Esophagus muscularis mucosa (tissue), 4 donors: ENCODE results near the gene FFAR1. TPM values are rescaled to one million over a fixed set of nuclear protein-coding genes. Genes with fewer than 3 reads are reported as not detected.

Experiments used
- DNase-seq: peaks from one replicate; pipeline ENCODE4 v3.0.0-alpha.2; 2017; ENCODE audit errors: extremely low spot score
- H3K27ac ChIP-seq, 4 donors: fragments of 200-600 bp; sonication (generic); replicated peaks in 1 of 4; 1 replicate in 3 of 4; 2 replicates in 1 of 4; pipeline ENCODE4 v1.5.1; 2016 to 2019; ENCODE audit warnings: mild to moderate bottlenecking in 1 of 4
- H3K27me3 ChIP-seq, 4 donors: fragments of 200-600 bp; sonication (generic); one replicate each; pipeline versions ENCODE4 v1.5.1 to v1.6.0; 2016 to 2019
- H3K36me3 ChIP-seq, 4 donors: fragments of 200-600 bp; sonication (generic); one replicate each; pipeline ENCODE4 v1.5.1; 2016 to 2019
- H3K4me1 ChIP-seq, 4 donors: fragments of 200-600 bp; sonication (generic); one replicate each; pipeline ENCODE4 v1.5.1; 2016 to 2019
- H3K4me3 ChIP-seq, 4 donors: fragments of 200-600 bp; sonication (generic); 1 replicate in 2 of 4; 2 replicates in 2 of 4; pipeline ENCODE4 v1.5.1; 2016 to 2019; ENCODE audit warnings: mild to moderate bottlenecking in 4 of 4, moderate library complexity in 1 of 4
- H3K9me3 ChIP-seq, 4 donors: fragments of 200-600 bp; sonication (generic); 1 replicate in 3 of 4; 2 replicates in 1 of 4; pipeline ENCODE4 v1.5.1; 2016 to 2019
- EP300 ChIP-seq: sonication (generic); formaldehyde crosslinking; IDR thresholded peaks from one replicate; pipeline ENCODE4 v1.6.1; 2017; ENCODE audit warnings: antibody characterized with exemption
- POLR2A ChIP-seq: fragments of 450-650 bp; IDR thresholded peaks from one replicate; pipeline ENCODE4 v1.6.1; 2017; ENCODE audit warnings: antibody characterized with exemption, moderate library complexity, mild to moderate bottlenecking, low read depth
- POLR2AphosphoS5 ChIP-seq, 2 donors: sonication (generic); formaldehyde crosslinking; IDR thresholded peaks; one replicate each; pipeline ENCODE4 v1.6.1; 2017; ENCODE audit warnings: antibody characterized with exemption in 2 of 2
- WGBS: methylation state at CpG from one replicate; pipeline ENCODE4 v1.1.5; 2018; 5-methylcytosine and 5-hydroxymethylcytosine counted together
- intact Hi-C: fragments of 100-400 bp; cut with DNase I; formaldehyde crosslinking; loops from one replicate; pipeline ENCODE4 v1.15.1; 2023
- total RNA-seq, 4 donors: library from RNA; depleted of rRNA; stranded (reverse); fragments of >200 nt; gene quantifications; one replicate each; pipeline versions ENCODE4 v1.1.0 to v1.2.1, GENCODE V29; 2016
- TF ChIP-seq, protein P1 (sequence below), 3 experiments: fragments of 200-600 bp in 2 of 3; fragments of 450-650 bp in 1 of 3; sonication (generic) in 2 of 3; IDR thresholded peaks; one replicate each; pipeline ENCODE4 v1.5.1; 2017 to 2019; ENCODE audit warnings: antibody characterized with exemption in 3 of 3, mild to moderate bottlenecking in 2 of 3, moderate library complexity in 1 of 3

Gene FFAR1
- total RNA-seq, 4 donors from 2014 or later = not detected

DNA sequence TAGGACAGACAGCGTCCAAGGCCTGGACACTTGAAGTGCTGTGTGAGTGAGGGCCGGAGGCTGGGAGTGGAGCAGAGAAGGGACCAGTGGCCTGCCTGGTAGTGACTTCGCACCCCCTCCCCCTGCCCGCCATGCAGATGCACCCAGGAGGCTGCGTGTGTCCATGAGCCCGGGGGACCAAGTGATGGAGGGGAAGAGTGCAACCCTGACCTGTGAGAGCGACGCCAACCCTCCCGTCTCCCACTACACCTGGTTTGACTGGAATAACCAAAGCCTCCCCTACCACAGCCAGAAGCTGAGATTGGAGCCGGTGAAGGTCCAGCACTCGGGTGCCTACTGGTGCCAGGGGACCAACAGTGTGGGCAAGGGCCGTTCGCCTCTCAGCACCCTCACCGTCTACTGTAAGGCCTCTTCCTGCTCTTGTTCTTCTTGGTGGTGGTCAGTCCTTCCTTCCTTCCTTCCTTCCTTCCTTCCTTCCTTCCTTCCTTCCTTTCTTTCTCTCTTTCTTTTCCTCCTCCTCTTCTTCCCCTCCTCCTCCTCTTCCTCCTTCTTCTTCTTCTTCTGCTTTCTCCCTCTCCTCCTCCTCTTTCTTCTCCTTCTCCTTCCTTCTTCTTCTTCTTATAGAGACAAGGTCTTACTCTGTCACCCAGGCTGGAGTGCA, 6.0 kb upstream of the FFAR1 start:
- intact Hi-C loops = no loop called here
- H3K9me3 ChIP-seq = no peaks in the 10 kb centered on the region
- H3K4me1 ChIP-seq = no peaks in the 10 kb centered on the region
- H3K4me3 ChIP-seq = no peak overlapping the region
- H3K36me3 ChIP-seq = no peaks in the 10 kb centered on the region
- WGBS = 85% methylated on average over 11 of the region's 14 CpGs
- DNase-seq = no peak
- H3K27me3 ChIP-seq = peaks cover 0 to 36% (median 0%) of the 10 kb centered on the region in 4 donors
- TF ChIP-seq POLR2A (no peak), POLR2AphosphoS5 (IDR thresholded peaks at IDR 0.05) (no peak), EP300 (no peak)
- TF ChIP-seq, protein P1, sequence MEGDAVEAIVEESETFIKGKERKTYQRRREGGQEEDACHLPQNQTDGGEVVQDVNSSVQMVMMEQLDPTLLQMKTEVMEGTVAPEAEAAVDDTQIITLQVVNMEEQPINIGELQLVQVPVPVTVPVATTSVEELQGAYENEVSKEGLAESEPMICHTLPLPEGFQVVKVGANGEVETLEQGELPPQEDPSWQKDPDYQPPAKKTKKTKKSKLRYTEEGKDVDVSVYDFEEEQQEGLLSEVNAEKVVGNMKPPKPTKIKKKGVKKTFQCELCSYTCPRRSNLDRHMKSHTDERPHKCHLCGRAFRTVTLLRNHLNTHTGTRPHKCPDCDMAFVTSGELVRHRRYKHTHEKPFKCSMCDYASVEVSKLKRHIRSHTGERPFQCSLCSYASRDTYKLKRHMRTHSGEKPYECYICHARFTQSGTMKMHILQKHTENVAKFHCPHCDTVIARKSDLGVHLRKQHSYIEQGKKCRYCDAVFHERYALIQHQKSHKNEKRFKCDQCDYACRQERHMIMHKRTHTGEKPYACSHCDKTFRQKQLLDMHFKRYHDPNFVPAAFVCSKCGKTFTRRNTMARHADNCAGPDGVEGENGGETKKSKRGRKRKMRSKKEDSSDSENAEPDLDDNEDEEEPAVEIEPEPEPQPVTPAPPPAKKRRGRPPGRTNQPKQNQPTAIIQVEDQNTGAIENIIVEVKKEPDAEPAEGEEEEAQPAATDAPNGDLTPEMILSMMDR (IDR thresholded peaks at IDR 0.05) = no peak
- no peak overlapping the region for H3K27ac ChIP-seq

DNA sequence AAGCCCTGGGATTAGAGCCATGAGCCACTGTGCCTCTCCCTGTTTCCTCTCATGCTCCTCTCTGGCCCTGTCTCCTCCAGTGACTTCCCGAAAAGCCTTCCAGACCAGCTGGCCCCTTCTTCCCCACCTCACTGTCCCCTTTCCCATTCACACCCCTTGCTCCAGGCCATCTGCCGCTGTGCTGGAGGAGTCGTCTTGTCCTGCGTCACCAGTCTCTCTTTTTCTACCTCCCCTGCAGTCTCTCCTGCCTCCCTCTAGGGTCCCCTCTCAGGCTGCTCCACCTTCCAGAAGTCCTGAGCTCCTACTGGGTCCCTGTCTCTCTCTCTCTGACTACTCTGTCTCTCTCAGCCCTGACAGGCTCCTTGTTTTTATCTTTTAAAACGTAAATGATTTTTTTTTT, 5.3 kb upstream of the FFAR1 start:
- H3K36me3 ChIP-seq = no peaks in the 10 kb centered on the region
- H3K4me1 ChIP-seq = no peaks in the 10 kb centered on the region
- no peaks in the 10 kb centered on the region for H3K9me3 ChIP-seq
- 72% methylated on average over 5 of the region's 5 CpGs for WGBS
- H3K27ac ChIP-seq = no peak overlapping the region
- no peak for TF ChIP-seq POLR2AphosphoS5 (IDR thresholded peaks at IDR 0.05)
- TF ChIP-seq, protein P1 (IDR thresholded peaks at IDR 0.05) = no peak
- TF ChIP-seq POLR2A = no peak
- no peak for TF ChIP-seq EP300
- intact Hi-C loops = no loop called here
- peaks cover 0 to 36% (median 0%) of the 10 kb centered on the region in 4 donors for H3K27me3 ChIP-seq
- no peak overlapping the region for H3K4me3 ChIP-seq
- no peak for DNase-seq

DNA sequence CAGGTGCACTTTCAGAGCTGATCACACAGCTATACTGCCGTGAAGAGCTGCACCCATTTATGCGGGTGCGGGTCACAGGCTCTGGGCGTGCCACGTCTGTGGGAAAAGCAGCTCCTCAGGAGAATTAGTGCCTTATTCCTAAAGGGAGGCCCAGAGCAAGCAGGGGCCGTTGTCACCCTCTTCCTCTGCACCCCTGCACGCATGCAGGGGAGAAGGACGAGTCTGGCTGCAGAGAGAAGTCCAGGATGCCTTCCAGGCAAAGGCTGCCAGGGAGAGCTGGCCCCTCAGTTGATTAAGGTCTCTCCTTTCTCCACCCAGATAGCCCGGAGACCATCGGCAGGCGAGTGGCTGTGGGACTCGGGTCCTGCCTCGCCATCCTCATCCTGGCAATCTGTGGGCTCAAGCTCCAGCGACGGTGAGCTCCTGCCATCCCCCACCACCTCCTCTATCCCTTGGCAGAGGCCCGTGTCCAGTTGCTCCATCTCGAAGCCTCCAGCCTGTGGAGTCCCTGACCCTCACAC, 3.1 kb upstream of the FFAR1 start:
- H3K27ac ChIP-seq = no peak overlapping the region
- intact Hi-C loops = no loop called here
- no peak overlapping the region for H3K4me3 ChIP-seq
- no peaks in the 10 kb centered on the region for H3K4me1 ChIP-seq
- H3K9me3 ChIP-seq = no peaks in the 10 kb centered on the region
- 82% methylated on average over 15 of the region's 17 CpGs for WGBS
- H3K36me3 ChIP-seq = no peaks in the 10 kb centered on the region
- no peak for TF ChIP-seq EP300
- TF ChIP-seq POLR2A = no peak
- no peak for TF ChIP-seq POLR2AphosphoS5 (IDR thresholded peaks at IDR 0.05)
- TF ChIP-seq, protein P1 (IDR thresholded peaks at IDR 0.05) = no peak
- DNase-seq = peak; percentile 34
- H3K27me3 ChIP-seq = peaks cover 0 to 32% (median 0%) of the 10 kb centered on the region in 4 donors

DNA sequence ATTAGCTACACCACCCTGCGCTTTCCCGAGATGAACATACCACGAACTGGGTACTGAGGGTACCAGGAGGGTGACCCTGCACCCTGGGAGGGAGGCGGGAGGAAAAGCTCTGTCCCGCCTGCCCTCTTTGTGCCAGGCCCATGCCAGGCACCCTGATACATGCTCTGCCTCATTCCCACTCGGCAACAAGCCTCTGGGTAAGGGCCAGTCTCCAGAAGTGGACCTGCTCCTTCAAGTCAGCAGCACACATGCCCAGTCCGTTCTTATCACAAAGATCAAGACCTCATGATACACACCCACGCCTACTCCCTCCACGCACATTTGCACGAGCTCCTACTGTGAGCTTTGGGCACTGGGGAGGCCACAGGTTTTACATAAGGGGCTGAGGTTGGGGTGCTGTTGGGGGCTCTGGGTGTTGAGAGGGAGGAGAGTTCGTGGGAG, 2.0 kb upstream of the FFAR1 start:
- TF ChIP-seq POLR2A (no peak), EP300 (no peak), POLR2AphosphoS5 (IDR thresholded peaks at IDR 0.05) (no peak)
- TF ChIP-seq, protein P1 (IDR thresholded peaks at IDR 0.05) = no peak
- H3K9me3 ChIP-seq = no peaks in the 10 kb centered on the region
- H3K27me3 ChIP-seq = peaks cover 0 to 37% (median 0%) of the 10 kb centered on the region in 4 donors
- no peak overlapping the region for H3K4me3 ChIP-seq
- H3K27ac ChIP-seq = no peak overlapping the region
- H3K36me3 ChIP-seq = no peaks in the 10 kb centered on the region
- 79% methylated on average over 11 of the region's 11 CpGs for WGBS
- no peaks in the 10 kb centered on the region for H3K4me1 ChIP-seq
- peak; percentile 90 for DNase-seq
- intact Hi-C loops = no loop called here
